ENCODE measurements around the gene FGD2.

FGD2 gene

DNA sequence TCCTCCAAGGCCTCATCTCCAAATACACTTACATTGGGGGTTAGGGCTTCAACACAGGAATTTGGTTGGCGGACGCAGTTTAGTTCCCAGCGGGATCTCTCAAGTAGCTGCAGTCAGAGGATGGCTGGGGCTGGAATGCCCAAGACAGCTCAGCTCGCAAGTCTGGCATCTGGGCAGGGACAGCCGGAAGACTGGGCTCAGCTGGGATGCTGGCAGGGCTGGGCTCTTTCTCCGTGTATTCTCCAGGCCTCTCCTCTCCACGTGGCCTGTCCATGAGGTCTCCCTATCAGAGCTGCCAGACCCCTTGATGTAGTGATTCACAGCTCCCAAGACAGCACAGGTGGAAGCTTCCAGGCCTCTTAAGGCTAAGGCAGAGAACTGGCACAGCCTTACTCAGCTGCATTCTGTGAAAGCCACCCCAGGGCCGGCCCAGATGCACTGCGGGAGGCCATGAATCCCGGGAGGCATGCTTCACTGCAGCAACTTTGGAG, 5.0 kb downstream of the FGD2 start:
- TF ChIP-seq CTCF (IDR thresholded peaks at IDR 0.05; ENCODE audit: insufficient read depth, low read depth, low read length, missing control alignments) = no peak
- DNase-seq (ENCODE audit: low read depth) = no peak
- no peak overlapping the region for H3K4me3 ChIP-seq (ENCODE audit: low read depth, low read length)

GRCh38 chr6:37011656-37012378, 6.4 kb downstream of the FGD2 start:
- no peak overlapping the region for H3K4me3 ChIP-seq (ENCODE audit: low read depth, low read length)
- DNase-seq (ENCODE audit: low read depth) = no peak
- no peak for TF ChIP-seq CTCF (IDR thresholded peaks at IDR 0.05; ENCODE audit: insufficient read depth, low read depth, low read length, missing control alignments)

- no peak for DNase-seq (ENCODE audit: low read depth)
- H3K4me3 ChIP-seq (ENCODE audit: low read depth, low read length) = no peak overlapping the region
- TF ChIP-seq CTCF (IDR thresholded peaks at IDR 0.05; ENCODE audit: insufficient read depth, low read depth, low read length, missing control alignments) = no peak
Observed at GRCh38 chr6:37013516-37014491, 8.3 kb downstream of the FGD2 start.

- DNase-seq (ENCODE audit: low read depth) = no peak
- H3K4me3 ChIP-seq (ENCODE audit: low read depth, low read length) = no peak overlapping the region
- TF ChIP-seq CTCF (IDR thresholded peaks at IDR 0.05; ENCODE audit: insufficient read depth, low read depth, low read length, missing control alignments) = no peak
Observed at GRCh38 chr6:37014667-37015066, 9.2 kb downstream of the FGD2 start.

- no peak overlapping the region for H3K4me3 ChIP-seq (ENCODE audit: low read depth, low read length)
- no peak for TF ChIP-seq CTCF (IDR thresholded peaks at IDR 0.05; ENCODE audit: insufficient read depth, low read depth, low read length, missing control alignments)
- DNase-seq (ENCODE audit: low read depth) = no peak
Observed at GRCh38 chr6:37015532-37015931, 10.1 kb downstream of the FGD2 start.

DNA sequence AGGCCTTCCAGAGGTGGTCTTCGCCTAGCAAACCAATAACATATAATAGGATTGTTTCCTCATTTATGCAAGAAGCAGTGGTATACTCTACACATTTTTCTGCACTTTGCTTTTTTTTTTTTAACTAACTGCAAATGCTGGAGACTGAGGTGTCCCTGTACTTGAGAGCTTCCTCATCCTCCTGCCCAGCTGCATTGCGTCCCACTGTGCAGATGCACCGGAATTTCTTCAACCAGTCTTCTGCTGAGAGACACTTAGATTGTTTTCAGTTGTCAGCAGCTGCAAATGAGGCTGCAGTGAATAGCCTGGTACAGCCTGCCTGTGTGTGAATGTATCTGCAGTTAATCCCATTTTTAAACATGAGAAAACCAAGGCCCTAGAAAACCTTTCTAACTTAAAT, 11.5 kb downstream of the FGD2 start:
- no peak for TF ChIP-seq CTCF (IDR thresholded peaks at IDR 0.05; ENCODE audit: insufficient read depth, low read depth, low read length, missing control alignments)
- no peak for DNase-seq (ENCODE audit: low read depth)

More for the DNA sequence above, 11.5 kb downstream of the FGD2 start:
- H3K4me3 ChIP-seq (ENCODE audit: low read depth, low read length) = no peak overlapping the region

Data from GM12865 (cell line).